Measurements from ENCODE around the gene RNF4.
A peak's percentile ranks its signal among the peaks of the same experiment; 100 is the strongest.

RNF4 gene

GRCh38 chr4:2497931-2498330 lies 29.0 kb downstream of the RNF4 start:
- peak; percentile 95 for DNase-seq (ENCODE audit: low read depth)
- H3K4me3 ChIP-seq (ENCODE audit: low read depth, low read length), result no peak overlapping the region
- TF ChIP-seq, protein P1, sequence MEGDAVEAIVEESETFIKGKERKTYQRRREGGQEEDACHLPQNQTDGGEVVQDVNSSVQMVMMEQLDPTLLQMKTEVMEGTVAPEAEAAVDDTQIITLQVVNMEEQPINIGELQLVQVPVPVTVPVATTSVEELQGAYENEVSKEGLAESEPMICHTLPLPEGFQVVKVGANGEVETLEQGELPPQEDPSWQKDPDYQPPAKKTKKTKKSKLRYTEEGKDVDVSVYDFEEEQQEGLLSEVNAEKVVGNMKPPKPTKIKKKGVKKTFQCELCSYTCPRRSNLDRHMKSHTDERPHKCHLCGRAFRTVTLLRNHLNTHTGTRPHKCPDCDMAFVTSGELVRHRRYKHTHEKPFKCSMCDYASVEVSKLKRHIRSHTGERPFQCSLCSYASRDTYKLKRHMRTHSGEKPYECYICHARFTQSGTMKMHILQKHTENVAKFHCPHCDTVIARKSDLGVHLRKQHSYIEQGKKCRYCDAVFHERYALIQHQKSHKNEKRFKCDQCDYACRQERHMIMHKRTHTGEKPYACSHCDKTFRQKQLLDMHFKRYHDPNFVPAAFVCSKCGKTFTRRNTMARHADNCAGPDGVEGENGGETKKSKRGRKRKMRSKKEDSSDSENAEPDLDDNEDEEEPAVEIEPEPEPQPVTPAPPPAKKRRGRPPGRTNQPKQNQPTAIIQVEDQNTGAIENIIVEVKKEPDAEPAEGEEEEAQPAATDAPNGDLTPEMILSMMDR (IDR thresholded peaks at IDR 0.05; ENCODE audit: insufficient read depth, low read depth, low read length, missing control alignments), result no peak

DNA sequence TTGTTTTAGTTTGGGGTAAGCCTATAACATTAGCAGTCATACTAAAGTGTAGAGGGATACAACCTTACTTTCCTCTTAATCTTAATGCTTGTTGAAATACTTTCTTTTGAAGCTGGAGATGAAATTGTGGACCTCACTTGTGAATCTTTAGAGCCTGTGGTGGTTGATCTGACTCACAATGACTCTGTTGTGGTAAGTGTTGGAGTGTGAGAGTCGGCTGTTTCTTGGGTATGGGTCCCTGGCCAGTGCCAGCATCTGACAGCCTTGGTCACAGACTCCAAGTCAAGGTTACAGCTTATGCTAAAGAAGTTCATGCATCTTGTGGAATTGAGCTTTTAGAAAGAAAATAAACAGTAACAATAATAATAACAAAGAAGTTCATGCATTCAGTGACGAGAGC lies 31.6 kb downstream of the RNF4 start:
- no peak for DNase-seq (ENCODE audit: low read depth)
- no peak overlapping the region for H3K4me3 ChIP-seq (ENCODE audit: low read depth, low read length)
- TF ChIP-seq, protein P1 (IDR thresholded peaks at IDR 0.05; ENCODE audit: insufficient read depth, low read depth, low read length, missing control alignments), result no peak

DNA sequence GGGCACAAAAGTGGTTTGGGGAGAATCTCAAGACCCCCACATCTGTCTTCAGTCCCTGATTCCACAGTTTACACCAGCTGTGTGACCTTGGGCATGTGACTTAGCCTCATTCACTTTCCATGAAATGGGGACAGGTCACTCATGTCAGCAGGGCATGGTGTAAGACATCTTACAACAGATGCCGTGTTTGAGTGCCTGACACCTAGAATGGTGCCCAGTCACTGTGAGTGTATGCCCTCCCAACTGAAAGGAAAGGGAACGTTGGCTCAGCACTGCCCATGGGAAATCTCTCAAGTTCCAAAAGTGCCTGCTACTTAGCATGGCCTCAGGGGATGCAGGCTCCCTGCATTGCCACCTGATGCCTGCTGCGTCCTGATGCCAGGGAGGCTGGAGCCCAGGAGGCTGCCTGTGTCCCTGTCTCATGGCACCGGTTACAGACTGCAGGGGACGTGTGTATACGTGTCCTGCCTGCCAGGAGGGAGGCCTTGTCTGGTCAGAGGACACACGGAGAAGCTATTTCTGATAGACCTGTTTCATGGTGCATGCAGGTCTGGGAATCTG lies 32.2 kb downstream of the RNF4 start:
- TF ChIP-seq, protein P1 (IDR thresholded peaks at IDR 0.05; ENCODE audit: insufficient read depth, low read depth, low read length, missing control alignments), result no peak
- no peak for DNase-seq (ENCODE audit: low read depth)
- H3K4me3 ChIP-seq (ENCODE audit: low read depth, low read length), result no peak overlapping the region

DNA sequence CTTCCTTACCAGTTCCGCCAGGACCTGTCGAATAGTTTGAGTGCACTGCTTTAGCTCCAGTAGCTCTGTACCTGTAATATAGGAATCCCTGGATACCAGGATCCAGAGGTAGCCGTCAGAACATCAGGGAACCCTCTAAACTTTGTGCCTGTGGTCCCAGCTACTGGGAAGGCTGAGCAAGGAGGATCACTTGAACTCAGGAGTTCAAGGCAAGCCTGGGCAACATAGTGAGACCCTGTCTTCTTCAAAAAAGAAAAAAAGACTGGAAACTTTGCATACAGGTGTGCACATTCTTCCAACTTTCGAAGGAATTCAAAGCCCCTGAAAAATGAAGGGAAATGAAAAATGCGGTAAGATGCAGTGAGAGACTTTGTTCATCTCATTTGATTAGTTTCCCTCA lies 34.9 kb downstream of the RNF4 start:
- DNase-seq (ENCODE audit: low read depth), result no peak
- TF ChIP-seq, protein P1 (IDR thresholded peaks at IDR 0.05; ENCODE audit: insufficient read depth, low read depth, low read length, missing control alignments), result no peak
- no peak overlapping the region for H3K4me3 ChIP-seq (ENCODE audit: low read depth, low read length)

DNA sequence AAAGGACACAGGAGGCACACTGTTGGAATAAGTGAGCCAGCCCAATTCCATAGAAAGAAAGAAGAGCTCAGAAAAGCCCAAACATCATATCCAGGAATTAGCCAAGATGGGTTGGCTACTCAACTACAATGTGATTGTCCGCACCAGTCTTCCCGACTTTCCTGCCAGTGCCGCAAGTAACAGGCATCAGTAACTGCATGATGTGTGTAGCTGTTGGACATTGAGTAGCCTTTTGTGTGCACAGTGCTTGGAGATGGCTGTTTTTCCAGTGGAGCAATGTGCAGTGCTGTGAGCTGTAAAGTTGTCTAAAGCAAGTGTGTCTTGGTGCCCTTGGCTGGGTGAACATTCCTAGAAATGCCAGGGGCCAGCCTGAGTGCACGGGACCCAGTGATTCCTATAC lies 38.4 kb downstream of the RNF4 start:
- DNase-seq (ENCODE audit: low read depth), result no peak
- H3K4me3 ChIP-seq (ENCODE audit: low read depth, low read length), result no peak overlapping the region
- TF ChIP-seq, protein P1 (IDR thresholded peaks at IDR 0.05; ENCODE audit: insufficient read depth, low read depth, low read length, missing control alignments), result no peak

- DNase-seq (ENCODE audit: low read depth), result no peak
- TF ChIP-seq, protein P1 (IDR thresholded peaks at IDR 0.05; ENCODE audit: insufficient read depth, low read depth, low read length, missing control alignments), result no peak
- no peak overlapping the region for H3K4me3 ChIP-seq (ENCODE audit: low read depth, low read length)
Measured at GRCh38 chr4:2507855-2508254, 38.9 kb downstream of the RNF4 start.

Measured in GM12865 (cell line).